SH-SY5Y (cell line): ENCODE results near the gene CTCFL.

Experiments used
- GATA2 ChIP-seq: IDR thresholded peaks from 2 replicates; pipeline ENCODE4 v1.6.1; 2011; ENCODE audit warnings: mild to moderate bottlenecking, low read depth, low read length
- GATA3 ChIP-seq: IDR thresholded peaks from 2 replicates; pipeline ENCODE4 v1.6.1; 2011; ENCODE audit warnings: low read depth, mild to moderate bottlenecking, low read length, moderate library complexity

DNA sequence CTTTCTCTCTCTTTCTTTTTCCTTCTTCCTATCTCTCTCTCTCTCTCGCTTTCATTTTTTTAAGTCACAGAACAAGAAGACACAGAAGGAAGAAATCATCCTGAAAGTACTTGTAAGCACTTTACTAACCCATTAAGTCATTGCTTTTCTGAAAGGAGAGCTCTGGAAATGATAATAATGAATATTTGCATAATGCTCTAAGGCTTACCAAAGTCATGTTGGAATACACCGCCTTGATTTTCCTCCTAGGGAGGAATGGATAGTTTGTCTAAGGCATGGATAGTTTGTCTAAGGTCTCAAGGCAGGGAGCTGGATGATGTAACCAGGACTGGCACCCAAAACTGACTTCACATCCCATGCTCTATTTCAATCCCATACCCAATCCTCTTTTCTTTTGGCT is 12.9 kb upstream of the CTCFL start:
- TF ChIP-seq GATA2 = no peak
- no peak for TF ChIP-seq GATA3
